Raji (cell line): Measurements from ENCODE around the gene HDAC1.

Experiments used
- POLR2A ChIP-seq: IDR thresholded peaks from 2 replicates; pipeline ENCODE4 v1.6.1; 2011; ENCODE audit warnings: low read depth, low read length, control low read depth; ENCODE audit not compliant: insufficient read depth

The HDAC1 gene

DNA sequence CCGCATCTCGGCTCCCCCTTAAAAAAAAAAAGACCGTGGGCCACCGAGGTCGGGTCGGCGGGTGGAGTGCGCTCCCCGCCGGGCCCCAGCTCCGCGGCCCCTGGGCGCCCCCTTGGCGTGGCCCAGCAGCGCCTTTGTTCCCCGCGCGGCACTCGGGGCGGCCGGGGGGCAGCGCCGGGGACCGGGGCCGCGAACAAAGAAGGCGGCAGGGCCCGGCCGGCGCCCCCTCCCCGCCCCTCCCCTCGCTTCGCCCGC is 43.6 kb downstream of the HDAC1 start:
- TF ChIP-seq POLR2A, result no peak

DNA sequence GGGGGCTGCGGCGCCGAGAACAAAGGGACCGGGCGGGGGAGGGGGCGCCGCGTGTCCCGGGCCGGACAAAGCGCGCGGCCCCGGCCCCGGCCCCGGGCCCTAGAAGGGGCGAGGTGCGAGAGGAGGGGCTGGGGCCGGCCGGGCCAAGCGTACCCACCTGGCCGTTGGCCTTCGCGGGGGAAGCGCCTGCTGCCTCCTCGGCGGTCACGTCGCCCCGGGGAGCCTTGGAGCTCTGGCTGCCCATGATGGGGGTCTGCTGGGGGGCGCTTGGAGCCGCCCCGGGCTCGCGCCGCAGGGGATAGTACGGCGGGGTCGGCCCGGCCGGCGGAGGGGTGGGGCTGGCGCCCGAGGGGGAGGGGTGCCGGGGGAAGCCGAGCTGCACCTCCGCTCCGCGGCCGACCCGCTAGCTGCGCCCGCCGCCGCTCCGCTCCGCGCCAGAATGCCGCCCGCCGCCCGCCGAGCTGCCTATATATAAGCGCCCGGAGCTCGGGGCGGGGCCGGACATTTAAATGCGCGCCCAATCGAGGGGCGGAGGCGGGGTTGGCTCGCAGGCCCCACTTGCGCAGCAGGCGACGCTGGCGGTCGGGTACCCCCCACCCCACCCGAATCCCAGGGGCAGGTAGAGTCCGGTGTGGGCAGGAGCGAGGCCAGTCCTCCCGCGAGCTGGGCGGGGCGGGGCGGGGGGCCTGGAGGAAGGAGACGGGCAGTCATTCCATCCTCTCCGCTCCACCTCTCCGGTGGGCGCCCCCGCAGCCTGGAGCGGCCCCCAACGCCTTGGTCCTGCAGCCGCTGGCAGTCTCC is 44.1 kb downstream of the HDAC1 start, which contains the start of gene MARCKSL1:
MARCKSL1 (minus strand) TSS at position 444 of the 801 bp plus-strand sequence; CDS start at position 244, 200 bp downstream.
- peak; percentile 92 for TF ChIP-seq POLR2A

DNA sequence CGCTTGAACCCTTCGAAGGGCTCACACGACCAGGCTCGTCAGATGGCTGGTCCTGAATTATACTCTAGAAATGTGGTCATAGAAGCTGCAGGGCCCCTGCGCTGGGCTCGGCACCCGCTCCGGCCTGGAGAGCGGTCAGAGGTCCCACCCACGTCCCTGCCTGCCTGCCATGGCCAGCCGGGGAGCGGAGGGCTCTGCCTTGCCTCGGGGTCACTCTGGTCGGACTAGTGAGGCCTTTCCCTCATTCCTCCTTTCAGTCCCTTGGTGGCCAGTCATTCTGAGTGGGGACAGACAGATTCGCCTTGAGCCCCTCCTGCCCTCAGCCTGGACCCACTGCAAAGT is 44.7 kb downstream of the HDAC1 start:
- TF ChIP-seq POLR2A, result no peak

DNA sequence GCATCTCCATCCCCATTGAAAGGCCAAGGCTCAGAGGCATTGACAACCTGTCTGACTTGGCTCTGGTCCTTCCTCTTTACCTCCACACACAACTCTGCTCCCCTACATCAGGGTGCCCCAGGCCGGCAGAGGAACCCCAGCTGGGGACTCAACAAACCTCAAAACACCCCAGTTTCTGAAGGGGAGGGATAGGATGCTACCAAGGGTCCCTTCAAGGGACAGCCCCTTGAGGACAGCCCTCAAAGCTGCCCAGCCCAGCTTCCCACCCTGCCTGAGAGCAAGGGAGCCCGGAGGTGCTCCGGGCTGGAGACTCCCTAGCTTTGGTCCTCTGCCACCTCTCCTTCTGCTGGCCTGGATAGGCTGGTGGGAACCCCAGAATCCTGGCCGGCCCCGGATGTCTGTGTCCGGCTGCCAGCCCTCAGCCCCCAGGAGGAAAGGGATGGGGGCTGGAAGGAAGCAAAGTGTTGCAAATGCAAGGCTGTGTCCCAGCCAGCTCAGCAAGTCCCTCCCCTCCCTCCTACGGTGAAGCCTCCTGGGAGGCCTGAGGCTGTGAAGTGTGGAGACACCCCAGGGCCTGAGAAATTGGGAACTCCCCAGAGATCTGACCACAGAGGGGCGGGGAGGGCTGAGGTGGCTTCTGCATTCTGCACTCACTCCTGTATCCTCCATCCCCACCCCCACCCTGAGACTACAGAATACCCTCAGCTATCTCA is 45.2 kb downstream of the HDAC1 start:
- TF ChIP-seq POLR2A, result peak; percentile 55

DNA sequence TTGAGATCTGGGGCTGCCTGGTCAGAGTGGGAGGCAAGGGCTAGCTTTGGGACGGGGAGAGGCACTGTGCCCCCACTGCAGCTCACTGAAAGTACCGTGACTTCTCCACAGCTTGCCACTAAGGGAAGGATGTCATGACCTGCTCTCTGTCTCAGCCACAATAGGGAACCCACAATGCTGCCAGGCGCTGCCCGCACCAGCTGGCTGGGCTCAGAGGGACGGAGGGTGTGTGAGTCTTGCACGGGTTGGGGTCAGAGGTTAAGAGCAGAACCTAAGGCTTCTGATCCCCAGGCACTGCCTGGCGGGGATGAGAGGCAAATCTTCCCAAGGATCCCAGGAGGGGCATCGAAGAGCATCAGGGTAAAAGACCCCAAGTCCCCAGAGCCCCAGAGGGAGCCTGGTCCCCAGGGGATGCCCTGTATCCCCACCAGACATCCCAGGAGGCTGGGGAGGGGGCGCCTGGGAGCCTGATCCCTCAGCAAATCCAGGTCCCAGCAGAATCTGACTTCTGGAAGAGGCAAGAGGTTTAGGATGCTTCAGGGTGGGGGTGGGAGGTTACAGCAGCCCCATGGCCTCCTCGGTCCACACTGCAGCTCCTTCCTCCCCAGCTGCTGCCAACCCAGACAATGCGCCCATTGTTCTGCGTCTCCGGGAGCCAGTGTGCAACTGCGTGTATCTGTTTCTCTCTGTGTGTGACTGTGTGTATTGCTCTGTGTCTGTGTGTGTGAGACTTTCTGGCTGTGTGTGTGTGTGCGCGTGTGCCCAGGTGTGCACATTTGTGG is 46.2 kb downstream of the HDAC1 start:
- no peak for TF ChIP-seq POLR2A

DNA sequence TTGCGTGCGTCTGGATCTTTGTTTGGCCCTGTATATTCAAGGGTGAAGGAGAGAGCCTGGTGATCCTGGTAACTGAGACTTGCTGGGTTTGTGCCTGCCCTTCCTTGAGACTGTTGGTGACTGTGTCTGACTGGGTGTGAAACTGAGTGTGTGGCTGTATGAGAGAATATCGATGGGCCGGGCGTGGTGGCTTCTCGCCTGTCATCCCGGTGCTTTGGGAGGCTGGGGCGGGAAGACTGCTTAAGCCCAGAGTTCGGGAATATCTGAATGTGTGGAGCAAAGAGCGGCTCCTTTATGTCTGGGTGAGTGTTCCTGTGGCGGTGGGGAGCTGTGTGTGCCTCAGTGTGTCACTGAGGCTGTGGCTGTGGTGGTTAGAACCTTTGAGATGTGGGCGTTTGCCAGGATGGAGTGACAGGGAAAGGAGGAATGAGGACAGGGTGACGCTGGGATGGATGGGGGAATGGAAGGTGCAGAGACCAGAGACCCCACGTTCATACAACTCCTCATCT is 46.8 kb downstream of the HDAC1 start:
- no peak for TF ChIP-seq POLR2A

DNA sequence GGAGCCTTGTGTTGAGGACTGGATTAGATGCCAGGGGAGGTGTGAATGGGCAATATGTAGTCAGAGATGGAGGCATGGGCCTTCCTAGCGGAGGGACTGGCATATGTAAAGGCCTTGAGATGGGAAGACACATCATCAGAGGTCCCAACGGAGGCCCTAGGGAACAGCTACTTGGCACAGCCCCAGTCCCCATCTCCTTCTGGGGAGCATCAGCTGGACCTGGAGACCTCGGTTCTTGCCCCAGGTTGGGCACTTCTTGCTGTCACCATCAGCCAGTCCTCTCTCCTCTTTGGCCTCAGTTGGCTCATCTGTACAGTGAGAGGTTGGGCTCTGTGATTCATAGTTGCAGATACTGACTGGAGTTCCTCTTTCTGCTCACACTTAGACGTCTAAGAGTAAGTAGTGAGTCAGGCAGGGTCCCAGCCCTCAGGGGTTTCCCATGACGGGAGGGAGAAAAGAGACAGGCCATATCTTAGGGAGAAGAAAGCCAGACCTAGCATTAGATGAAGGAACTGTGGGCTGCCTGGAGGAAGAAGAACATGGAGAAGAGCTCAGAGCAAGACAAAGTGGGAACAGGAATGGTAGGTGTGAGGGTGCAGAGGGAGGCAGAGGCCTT is 47.6 kb downstream of the HDAC1 start:
- 0 out of 2 replicates have a peak, but pooled peaks have one; percentile 19 for TF ChIP-seq POLR2A

DNA sequence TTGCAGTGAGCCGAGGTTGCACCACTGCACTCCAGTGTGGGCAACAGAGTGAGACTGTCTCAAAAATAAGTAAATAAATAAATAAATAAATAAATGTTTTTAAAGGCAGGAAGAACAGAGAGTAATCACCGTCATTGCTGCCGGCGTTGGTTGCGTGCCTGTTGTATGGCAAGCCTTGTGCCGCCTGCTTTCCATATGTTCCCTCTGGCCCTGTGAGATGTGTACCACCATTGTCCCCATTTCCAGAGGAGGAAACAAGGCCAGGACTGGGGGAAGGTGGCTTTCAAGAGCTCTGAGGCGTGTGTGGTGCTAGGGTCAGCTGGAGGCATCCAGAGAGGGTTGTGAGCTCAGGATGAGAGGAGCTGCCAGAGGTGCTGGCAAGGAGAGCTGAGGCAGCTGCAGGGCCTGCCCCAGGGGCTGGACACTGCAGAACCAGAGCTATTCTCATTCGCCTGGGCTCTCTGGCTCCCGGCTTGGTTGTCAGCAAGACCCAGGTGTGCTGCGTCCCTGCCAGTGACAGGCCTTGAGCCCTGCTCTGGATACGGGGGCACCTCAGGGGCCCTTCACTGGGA is 49.4 kb downstream of the HDAC1 start:
- TF ChIP-seq POLR2A, result no peak

DNA sequence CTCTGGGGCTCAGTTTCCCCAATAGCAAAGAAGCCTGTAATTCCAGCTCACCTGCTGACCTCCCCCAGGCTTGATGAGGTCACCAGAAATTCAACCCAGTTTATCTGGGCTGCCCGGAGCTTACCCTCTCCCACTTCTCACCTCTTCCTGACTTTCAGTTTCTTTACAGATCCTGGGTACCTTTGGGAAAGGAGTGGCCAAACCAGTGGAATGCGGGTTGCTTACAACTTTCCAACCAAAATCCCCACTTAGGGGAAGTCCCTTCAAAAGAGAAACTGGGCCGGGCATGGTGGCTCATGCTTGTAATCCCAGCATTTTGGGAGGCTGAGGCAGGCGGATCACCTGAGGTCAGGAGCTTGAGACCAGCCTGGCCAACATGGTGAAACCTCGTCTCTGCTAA is 50.1 kb downstream of the HDAC1 start:
- no peak for TF ChIP-seq POLR2A

DNA sequence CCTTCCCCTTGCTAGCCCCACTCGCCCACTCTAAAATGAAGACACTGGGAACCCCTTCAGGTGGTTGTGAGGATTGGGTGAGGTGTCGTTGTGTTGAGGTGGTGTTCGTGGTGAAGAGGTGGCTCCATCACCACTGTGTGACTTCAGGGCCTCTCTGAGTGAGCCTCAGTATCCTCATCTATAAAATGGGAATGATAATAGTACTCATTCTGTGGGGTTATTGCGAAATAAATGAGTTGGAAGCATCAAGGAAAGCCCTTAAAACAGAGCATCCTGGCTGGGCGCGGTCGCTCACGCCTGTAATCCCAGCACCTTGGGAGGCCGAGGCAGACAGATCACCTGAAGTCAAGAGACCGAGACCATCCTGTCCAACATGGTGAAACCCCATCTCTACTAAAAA is 50.8 kb downstream of the HDAC1 start:
- TF ChIP-seq POLR2A, result no peak

DNA sequence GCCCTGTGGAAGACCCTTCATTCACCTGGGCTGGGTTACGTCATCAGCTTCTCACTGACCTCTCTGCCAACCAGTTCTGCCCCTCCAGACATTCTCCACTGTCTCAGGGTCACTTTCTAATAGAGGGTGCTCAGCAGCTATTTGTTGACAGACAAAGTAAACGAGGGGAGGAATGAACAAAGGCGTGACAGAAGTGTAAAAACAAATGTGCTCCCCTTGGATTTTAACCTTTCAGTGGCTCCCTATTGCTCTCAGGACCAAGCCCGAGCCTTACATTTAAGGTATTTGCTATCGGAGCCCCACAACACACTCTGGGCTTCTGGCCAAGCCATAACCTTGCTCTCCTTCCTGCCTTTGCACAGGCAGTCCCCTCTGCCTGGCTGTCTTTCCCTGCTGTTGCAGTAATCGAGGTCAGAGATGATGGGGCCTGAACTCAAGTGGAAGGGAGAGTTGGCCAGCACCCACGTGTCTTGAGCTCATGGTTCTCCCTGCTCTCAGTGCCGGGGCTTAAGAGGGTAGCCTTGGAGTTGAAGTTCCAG is 53.5 kb downstream of the HDAC1 start:
- no peak for TF ChIP-seq POLR2A

DNA sequence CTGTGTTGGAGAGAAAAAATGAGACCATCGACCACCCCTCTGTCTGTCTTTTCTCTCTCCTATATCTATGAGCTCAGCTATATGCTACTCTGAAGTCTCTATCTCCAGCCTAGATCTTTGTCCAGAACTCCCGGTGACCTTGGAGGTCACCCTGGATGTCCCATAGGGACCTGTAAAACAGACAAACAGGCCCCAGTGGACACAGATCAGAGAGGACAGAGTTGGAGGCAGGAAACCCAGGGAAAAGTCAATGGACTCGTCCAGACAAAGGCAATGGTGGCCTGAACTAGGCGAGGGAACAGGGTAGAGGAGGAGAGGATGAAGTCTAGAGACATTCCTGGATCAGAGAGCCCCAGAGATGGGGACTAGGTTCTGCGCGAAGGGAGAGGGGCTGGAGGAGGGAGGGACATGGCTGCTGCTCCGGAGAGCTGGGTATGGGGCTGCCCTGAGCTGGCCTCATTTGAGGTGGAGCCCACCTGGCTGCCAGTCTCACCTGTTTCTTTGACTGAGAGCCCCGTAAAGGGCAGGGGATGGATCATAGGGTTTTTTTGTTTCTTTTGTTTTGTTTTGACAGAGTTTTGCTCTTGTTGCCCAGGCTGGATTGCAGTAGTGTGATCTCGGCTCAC is 54.8 kb downstream of the HDAC1 start:
- TF ChIP-seq POLR2A, result no peak

DNA sequence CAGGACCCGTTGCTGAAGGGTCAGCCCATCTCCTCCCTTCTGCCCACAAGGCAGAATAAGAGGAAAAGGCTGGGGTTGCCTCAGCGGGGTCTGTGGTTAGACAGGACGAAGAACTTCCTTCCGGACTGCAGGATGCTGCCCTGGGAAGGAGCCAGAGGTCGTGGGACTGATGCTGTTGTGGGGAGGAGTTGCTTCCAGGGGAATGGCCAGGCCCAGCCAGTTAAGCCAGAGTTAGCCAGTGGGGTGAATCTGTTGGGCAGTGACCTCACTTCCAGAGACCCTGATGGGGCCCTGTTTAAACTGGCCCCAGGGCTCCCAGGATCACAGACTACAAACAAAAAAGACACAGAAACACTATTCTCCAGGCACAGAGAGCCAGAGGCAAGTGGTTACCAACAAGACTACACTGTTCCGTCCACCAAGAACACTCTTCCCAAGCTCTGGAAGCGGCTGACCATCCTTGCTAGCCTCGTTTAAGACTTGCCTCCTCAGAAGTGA is 57.4 kb downstream of the HDAC1 start:
- no peak for TF ChIP-seq POLR2A

DNA sequence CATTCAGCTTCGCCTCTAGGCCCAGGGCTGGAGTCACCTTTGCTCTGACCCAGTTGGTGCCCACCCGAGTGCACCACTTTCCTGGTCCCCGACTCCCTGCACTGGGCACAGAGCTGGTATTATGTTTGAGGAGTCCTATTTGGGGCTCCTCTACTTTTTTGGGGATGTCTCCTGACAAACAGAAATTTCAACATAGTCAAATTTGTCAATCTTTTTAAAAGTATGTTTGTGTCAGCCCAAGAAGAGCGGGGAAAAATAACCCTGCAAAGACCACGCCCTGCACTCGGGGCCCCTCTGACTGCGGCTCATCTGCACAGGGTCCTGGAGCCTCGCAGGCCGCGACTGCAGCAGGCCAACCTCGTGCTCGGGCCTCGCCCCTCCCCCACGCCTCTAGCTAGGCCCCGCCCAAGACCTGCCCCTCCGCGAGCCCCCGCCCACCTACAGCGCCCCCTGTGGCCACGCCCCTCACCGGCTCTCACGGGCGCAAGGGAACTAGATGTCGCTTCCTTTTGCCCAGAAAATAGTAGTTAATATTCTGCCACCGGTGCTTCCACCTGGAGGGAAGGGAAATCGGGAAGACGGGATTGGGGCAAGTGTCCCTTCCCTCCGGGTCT is 59.0 kb downstream of the HDAC1 start:
- TF ChIP-seq POLR2A, result peak; percentile 52; the same call in 1 of the 2 replicates
